Measurements from ENCODE around the gene KLF14. TPM values are rescaled to one million over a fixed set of nuclear protein-coding genes. Genes with fewer than 3 reads are reported as not detected.
"Not testable (repeated sequence)": the region's sequence is repeated elsewhere in the genome, so short reads cannot be mapped to it uniquely, and the experiment has no call there.

KLF14 gene
- total and polyA plus RNA-seq, 2 of the 4 experiments (the other 2 are of a cell fraction), result 0.05 TPM; not detected in 1

DNA sequence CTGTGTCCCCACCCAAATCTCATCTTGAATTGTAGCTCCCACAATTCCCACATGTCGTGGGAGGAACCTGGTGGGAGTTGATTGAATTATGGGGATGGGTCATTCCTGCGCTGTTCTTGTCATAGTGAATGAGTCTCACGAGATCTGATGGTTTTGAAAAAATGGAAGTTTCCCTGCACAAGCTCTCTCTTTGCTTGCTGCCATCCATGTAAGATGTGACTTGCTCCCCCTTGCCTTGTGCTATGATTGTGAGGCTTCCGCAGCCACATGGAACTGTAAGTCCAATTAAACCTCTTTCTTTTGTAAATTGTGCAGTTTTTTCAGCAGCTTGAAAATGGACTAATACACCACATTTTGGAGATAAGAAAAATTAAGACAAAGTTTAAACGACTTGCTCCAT lies 38.4 kb upstream of the KLF14 start:
- H3K9me1 ChIP-seq (ENCODE audit: insufficient read depth, low read length); H2AK9ac ChIP-seq (replicated peaks; ENCODE audit: low read depth, low read length, poor library complexity); H2AK5ac ChIP-seq (ENCODE audit: low read depth, low read length); H3K4me1 ChIP-seq (ENCODE audit: control insufficient read depth, insufficient read depth, low read length); H2BK20ac ChIP-seq (ENCODE audit: low read depth, low read length); H3K36me3 ChIP-seq (ENCODE audit: control insufficient read depth, insufficient read depth, low read length); DNase-seq; H3K4me2 ChIP-seq (ENCODE audit: low read depth, low read length); H3K79me1 ChIP-seq (ENCODE audit: low read depth in 1 of 2, low read length in 2 of 2); dilution Hi-C loops (cut with HindIII; ENCODE audit: low sequenced_read_pairs, unreplicated experiment); H3K27me3 ChIP-seq (ENCODE audit: control insufficient read depth, insufficient read depth, low read length); H3K18ac ChIP-seq (ENCODE audit: low read depth, low read length); H3K14ac ChIP-seq (replicated peaks; ENCODE audit: low read depth, low read length); H2BK15ac ChIP-seq (ENCODE audit: low read depth, low read length); H3K4me3 ChIP-seq (ENCODE audit: insufficient read depth, low read depth, low read length); H3K27ac ChIP-seq (ENCODE audit: insufficient read depth, low read length); H4K8ac ChIP-seq (ENCODE audit: low read depth in 2 of 2, low read length in 2 of 2); in situ Hi-C loops (cut with MboI; ENCODE audit: low sequenced_read_pairs); H4K20me1 ChIP-seq (ENCODE audit: insufficient read depth, low read length); intact Hi-C loops (cut with micrococcal nuclease); ATAC-seq (ENCODE audit: low read depth); H2AFZ ChIP-seq (replicated peaks; ENCODE audit: low read length, poor library complexity); H3K9ac ChIP-seq (ENCODE audit: low read depth, low read length); POLR2A ChIA-PET (ENCODE audit: unreplicated experiment); H2BK120ac ChIP-seq (ENCODE audit: low read depth, low read length); H3K4ac ChIP-seq (ENCODE audit: low read depth, low read length); BruUV-seq (replicated peaks); H4K91ac ChIP-seq (ENCODE audit: insufficient read depth, low read depth, low read length); H3K23ac ChIP-seq (ENCODE audit: low read depth, low read length); H2BK5ac ChIP-seq (ENCODE audit: low read depth, low read length, poor library complexity, severe bottlenecking); H4K5ac ChIP-seq (ENCODE audit: low read depth, low read length); H3K56ac ChIP-seq (ENCODE audit: extremely low read depth, insufficient read depth, low read length): not testable (repeated sequence)
- no CpG with 5 or more reads among the region's 5 CpGs for WGBS, 2 experiments (ENCODE audit: extremely low coverage in 2 of 2, insufficient read length in 1 of 2)
- CTCF ChIA-PET, result interaction anchor here (0.6 kb wide), 1 partner anchor 51 kb away, joined by 5 read pairs; no protein-coding TSS in a partner anchor
- H3K9me3 ChIP-seq (ENCODE audit: control insufficient read depth, insufficient read depth, low read length), result peaks cover 12% of the 10 kb centered on the region
